Vagina (tissue), 2 donors: ENCODE results near the gene CRTAC1.

Experiments
- CTCF ChIP-seq, 3 experiments: fragments of 450-650 bp in 2 of 3; fragments of 200-600 bp in 1 of 3; sonication (generic) in 1 of 3; IDR thresholded peaks; one replicate each; pipeline ENCODE4 v1.5.1; 2017 to 2019; ENCODE audit warnings: antibody characterized with exemption in 3 of 3, mild to moderate bottlenecking in 2 of 3, moderate library complexity in 2 of 3
- POLR2A ChIP-seq, 2 donors: fragments of 450-650 bp; IDR thresholded peaks; one replicate each; pipeline ENCODE4 v1.6.1; 2017; ENCODE audit warnings: antibody characterized with exemption in 2 of 2, mild to moderate bottlenecking in 2 of 2, moderate library complexity in 2 of 2

GRCh38 chr10:97822261-97822687, 208.1 kb downstream of the CRTAC1 start:
- TF ChIP-seq CTCF (IDR thresholded peaks at IDR 0.05) (no peak), POLR2A (IDR thresholded peaks at IDR 0.05) (no peak)
